Stimulated activated CD8-positive, alpha-beta memory T cell treated with anti-CD3 and anti-CD28 coated beads, Interleukin-12 subunit alpha, Interleukin-12 subunit beta, amount 100 ng/mL, for 1 hour (primary cell): ENCODE results near the gene ZNF557.
A peak's percentile ranks its signal among the peaks of the same experiment; 100 is the strongest.

Experiments
- DNase-seq: peaks from one replicate; pipeline ENCODE4 v3.0.0-alpha.2; 2020; ENCODE audit warnings: low read depth

Gene ZNF557

GRCh38 chr19:7074705-7075282 is 5.3 kb downstream of the ZNF557 start:
- DNase-seq: no peak

- DNase-seq: no peak
Observed at GRCh38 chr19:7076151-7076550, 6.6 kb downstream of the ZNF557 start.

GRCh38 chr19:7078008-7078407 is 8.5 kb downstream of the ZNF557 start:
- no peak for DNase-seq

- DNase-seq: no peak
Observed at GRCh38 chr19:7083076-7083956, 13.8 kb downstream of the ZNF557 start.

GRCh38 chr19:7088999-7089398 is 19.5 kb downstream of the ZNF557 start:
- DNase-seq: no peak

GRCh38 chr19:7098096-7098495 is 28.6 kb downstream of the ZNF557 start:
- DNase-seq: no peak

GRCh38 chr19:7098701-7099596 is 29.4 kb downstream of the ZNF557 start:
- DNase-seq: peak; percentile 71

- DNase-seq: no peak
Observed at GRCh38 chr19:7099597-7099921, 30.1 kb downstream of the ZNF557 start.

- DNase-seq: no peak
Observed at GRCh38 chr19:7101498-7102253, 32.2 kb downstream of the ZNF557 start.

GRCh38 chr19:7104747-7105447 is 35.4 kb downstream of the ZNF557 start:
- no peak for DNase-seq

GRCh38 chr19:7106711-7107657 is 37.5 kb downstream of the ZNF557 start:
- DNase-seq: no peak

- no peak for DNase-seq
Observed at GRCh38 chr19:7109678-7110289, 40.3 kb downstream of the ZNF557 start.

- DNase-seq: no peak
Observed at GRCh38 chr19:7112675-7113074, 43.2 kb downstream of the ZNF557 start.

GRCh38 chr19:7113233-7113632 is 43.7 kb downstream of the ZNF557 start:
- DNase-seq: no peak

GRCh38 chr19:7115721-7116120 is 46.2 kb downstream of the ZNF557 start:
- no peak for DNase-seq

- DNase-seq: no peak
Observed at GRCh38 chr19:7117248-7117647, 47.7 kb downstream of the ZNF557 start.

GRCh38 chr19:7119582-7119981 is 50.1 kb downstream of the ZNF557 start:
- DNase-seq: no peak

GRCh38 chr19:7120499-7120898 is 51.0 kb downstream of the ZNF557 start:
- DNase-seq: no peak

GRCh38 chr19:7122701-7123100 is 53.2 kb downstream of the ZNF557 start:
- DNase-seq: no peak

GRCh38 chr19:7124782-7125181 is 55.3 kb downstream of the ZNF557 start:
- no peak for DNase-seq
